HepG2 (cell line): ENCODE results near the gene TFPI. TPM values are rescaled to one million over a fixed set of nuclear protein-coding genes. Genes with fewer than 3 reads are reported as not detected.

Experiments used
- AHDC1 ChIP-seq: sonication (generic); formaldehyde crosslinking; IDR thresholded peaks from 2 replicates; pipeline ENCODE4 v1.5.1; 2020; ENCODE audit warnings: mild to moderate bottlenecking, missing genetic modification reagents, borderline replicate concordance
- CCDC6 ChIP-seq: sonication (generic); formaldehyde crosslinking; IDR thresholded peaks from 2 replicates; pipeline ENCODE4 v1.8.1; 2022; ENCODE audit warnings: mild to moderate bottlenecking, missing genetic modification reagents, moderate library complexity
- E2F1 ChIP-seq: sonication (generic); formaldehyde crosslinking; IDR thresholded peaks from 2 replicates; pipeline ENCODE4 v1.5.0; 2020; ENCODE audit warnings: missing genetic modification reagents
- FOXC1 ChIP-seq: sonication (generic); formaldehyde crosslinking; IDR thresholded peaks from 2 replicates; pipeline ENCODE4 v1.8.0; 2022; ENCODE audit warnings: mild to moderate bottlenecking, missing genetic modification reagents, borderline replicate concordance
- GFI1 ChIP-seq: sonication (generic); formaldehyde crosslinking; IDR thresholded peaks from 2 replicates; pipeline ENCODE4 v1.5.0; 2020; ENCODE audit warnings: missing genetic modification reagents, mild to moderate bottlenecking, borderline replicate concordance
- HNF1B ChIP-seq: sonication (generic); formaldehyde crosslinking; IDR thresholded peaks from 2 replicates; pipeline ENCODE4 v1.5.1; 2020; ENCODE audit warnings: mild to moderate bottlenecking, moderate library complexity, missing genetic modification reagents
- ISL2 ChIP-seq: sonication (generic); formaldehyde crosslinking; IDR thresholded peaks from 2 replicates; pipeline ENCODE4 v1.5.0; 2020; ENCODE audit warnings: missing genetic modification reagents
- RAD21 ChIP-seq: fragments of 450-650 bp; formaldehyde crosslinking; IDR thresholded peaks from 2 replicates; pipeline ENCODE4 v1.5.0; 2020; ENCODE audit warnings: mild to moderate bottlenecking
- RBAK ChIP-seq: sonication (generic); formaldehyde crosslinking; IDR thresholded peaks from 2 replicates; pipeline ENCODE4 v1.5.1; 2020; ENCODE audit warnings: mild to moderate bottlenecking, missing genetic modification reagents
- RFX5 ChIP-seq: IDR thresholded peaks from 2 replicates; pipeline ENCODE4 v1.6.1; 2011; ENCODE audit warnings: low read depth, low read length, improper control_type of control experiment
- SMAD3 ChIP-seq: sonication (generic); formaldehyde crosslinking; IDR thresholded peaks from 2 replicates; pipeline ENCODE4 v1.4.0; 2020; ENCODE audit warnings: missing genetic modification reagents
- SRSF4 ChIP-seq: fragments of 200-400 bp; formaldehyde crosslinking; IDR thresholded peaks from one replicate; pipeline ENCODE4 v1.6.1; 2018; ENCODE audit warnings: mild to moderate bottlenecking, low read depth, low read length, moderate library complexity; ENCODE audit not compliant: poor library complexity, severe bottlenecking
- ZBTB37 ChIP-seq: sonication (generic); formaldehyde crosslinking; IDR thresholded peaks from 2 replicates; pipeline ENCODE4 v1.4.0; 2020; ENCODE audit warnings: mild to moderate bottlenecking, missing genetic modification reagents
- ZFP36 ChIP-seq: fragments of 150-350 bp; IDR thresholded peaks from 2 replicates; pipeline ENCODE4 v1.6.1; 2018; ENCODE audit warnings: borderline replicate concordance, low read length, low read depth; ENCODE audit not compliant: partially characterized antibody
- ZNF282 ChIP-seq: fragments of 450-650 bp; IDR thresholded peaks from 2 replicates; pipeline ENCODE4 v1.6.1; 2018; ENCODE audit not compliant: partially characterized antibody
- ZNF331 ChIP-seq: sonication (generic); formaldehyde crosslinking; IDR thresholded peaks from 2 replicates; pipeline ENCODE4 v1.4.0; 2020; ENCODE audit warnings: missing genetic modification reagents
- ZNF44 ChIP-seq: sonication (generic); formaldehyde crosslinking; IDR thresholded peaks from 2 replicates; pipeline ENCODE4 v1.5.1; 2020; ENCODE audit warnings: mild to moderate bottlenecking, missing genetic modification reagents
- ZNF441 ChIP-seq: sonication (generic); formaldehyde crosslinking; IDR thresholded peaks from 2 replicates; pipeline ENCODE4 v1.7.0; 2021; ENCODE audit warnings: missing genetic modification reagents, borderline replicate concordance
- ZNF567 ChIP-seq: sonication (generic); formaldehyde crosslinking; IDR thresholded peaks from 2 replicates; pipeline ENCODE4 v1.8.1; 2023; ENCODE audit warnings: mild to moderate bottlenecking, missing genetic modification reagents, borderline replicate concordance
- ZSCAN20 ChIP-seq: sonication (generic); formaldehyde crosslinking; IDR thresholded peaks from 2 replicates; pipeline ENCODE4 v1.4.0; 2020; ENCODE audit warnings: missing genetic modification reagents, mild to moderate bottlenecking, borderline replicate concordance
- polyA plus RNA-seq, 8 experiments: library from polyadenylated mRNA; depleted of rRNA in 3 of 8; stranded (reverse) in 7 of 8; unstranded in 1 of 8; fragments of >200 nt; fragmentation: Illumina TruSeq in 4 of 8; extraction: Trizol in 4 of 8; gene quantifications; 2 replicates each; pipeline versions ENCODE4 v1.2.1 to v1.2.3, GENCODE V29; 2011 to 2016; ENCODE audit warnings: low read depth in 4 of 8, missing spikeins in 1 of 8, mixed read lengths in 1 of 8; ENCODE audit not compliant: insufficient read depth in 1 of 8
- total RNA-seq, 5 experiments: library from RNA; depleted of rRNA; stranded (reverse); fragments of >200 nt; fragmentation: Illumina TruSeq; extraction: Trizol; gene quantifications; 2 replicates each; pipeline ENCODE4 v1.2.3, GENCODE V29; 2016; ENCODE audit warnings: low read depth in 1 of 5

TFPI gene
- total and polyA plus RNA-seq, 2 of the 13 experiments (the other 11 are each of a cell fraction or from before 2014, with no cell fraction given) = 301 to 436 TPM

- TF ChIP-seq CCDC6 (CRISPR knock-in tag) = peak; percentile 79; the same call in 1 of the 2 replicates
- TF ChIP-seq ISL2 (CRISPR knock-in tag) = peak; percentile 100
- TF ChIP-seq RBAK (CRISPR knock-in tag) = no peak
- TF ChIP-seq FOXC1 (CRISPR knock-in tag) = 0 out of 2 replicates have a peak, but pooled peaks have one; percentile 9
- TF ChIP-seq ZFP36 = no peak
- TF ChIP-seq ZNF44 (CRISPR knock-in tag) = no peak
- TF ChIP-seq E2F1 (CRISPR knock-in tag) = no peak
- TF ChIP-seq HNF1B = peak; percentile 80
- no peak for TF ChIP-seq ZSCAN20 (CRISPR knock-in tag)
- TF ChIP-seq AHDC1 (CRISPR knock-in tag) = peak; percentile 97
- TF ChIP-seq ZNF331 (CRISPR knock-in tag) = peak; percentile 93
- no peak for TF ChIP-seq SRSF4
- no peak for TF ChIP-seq RAD21
- TF ChIP-seq ZNF567 = no peak
- peak; percentile 91 for TF ChIP-seq GFI1
- TF ChIP-seq ZBTB37 (CRISPR knock-in tag) = no peak; the same call in 1 of the 2 replicates
- TF ChIP-seq ZNF441 (CRISPR knock-in tag) = no peak
- no peak for TF ChIP-seq ZNF282
- no peak for TF ChIP-seq RFX5
- peak; percentile 97 for TF ChIP-seq SMAD3
Measured at GRCh38 chr2:187509667-187510417, 44.4 kb downstream of the TFPI start (continued).
